ENCODE results near the gene FDX2. TPM values are rescaled to one million over a fixed set of nuclear protein-coding genes. Genes with fewer than 3 reads are reported as not detected.
"Not testable (repeated sequence)": the region's sequence is repeated elsewhere in the genome, so short reads cannot be mapped to it uniquely, and the experiment has no call there.

Gene FDX2
- total RNA-seq, 2 donors from 2014 or later: 14.1 to 18.2 TPM

GRCh38 chr19:10289836-10290356 is 25.9 kb downstream of the FDX2 start, which contains the start of gene ICAM5:
ICAM5 (plus strand) TSS chr19:10289952; CDS start chr19:10290044, 92 bp downstream.
- no peak for ATAC-seq
- intact Hi-C loops (cut with DNase I): no loop called here
- DNase-seq: no peak

GRCh38 chr19:10289167-10289835 is 26.5 kb downstream of the FDX2 start:
- DNase-seq (peak; percentile 65), ATAC-seq (peak in 1 of 2 donors; percentile 6)
- intact Hi-C loops (cut with DNase I): no loop called here

- intact Hi-C loops (cut with DNase I): no loop called here
- DNase-seq (no peak), ATAC-seq (no peak)
These were observed 27.1 kb downstream of the FDX2 start for GRCh38 chr19:10288662-10289166.

GRCh38 chr19:10286803-10287737 is 28.7 kb downstream of the FDX2 start, which contains the start of gene ICAM4:
ICAM4 (plus strand) TSS chr19:10286955; CDS start chr19:10287013, 58 bp downstream.
- DNase-seq: peak; percentile 91
- peak; percentile 70 for ATAC-seq
- intact Hi-C loops (cut with DNase I): no loop called here

GRCh38 chr19:10285393-10285792 is 30.4 kb downstream of the FDX2 start:
- ATAC-seq: no peak

GRCh38 chr19:10284960-10285278 is 30.9 kb downstream of the FDX2 start:
- DNase-seq: no peak
- intact Hi-C loops (cut with DNase I): no loop called here
- ATAC-seq: no peak

More at GRCh38 chr19:10285393-10285792, 30.4 kb downstream of the FDX2 start:
- DNase-seq: no peak
- intact Hi-C loops (cut with DNase I): no loop called here

GRCh38 chr19:10284065-10284959 is 31.5 kb downstream of the FDX2 start:
- DNase-seq (no peak), ATAC-seq (no peak)
- intact Hi-C loops (cut with DNase I): no loop called here

GRCh38 chr19:10283301-10284064 is 32.3 kb downstream of the FDX2 start:
- intact Hi-C loops (cut with DNase I): no loop called here
- DNase-seq: no peak
- no peak for ATAC-seq

GRCh38 chr19:10282043-10282442 is 33.8 kb downstream of the FDX2 start:
- intact Hi-C loops (cut with DNase I); DNase-seq; ATAC-seq: not testable (repeated sequence)

- intact Hi-C loops (cut with DNase I): no loop called here
These were observed 35.9 kb downstream of the FDX2 start for GRCh38 chr19:10279737-10280442.

GRCh38 chr19:10278935-10279334 is 36.9 kb downstream of the FDX2 start:
- intact Hi-C loops (cut with DNase I): no loop called here
- ATAC-seq: no peak
- DNase-seq: no peak

More at GRCh38 chr19:10279737-10280442, 35.9 kb downstream of the FDX2 start:
- ATAC-seq (no peak), DNase-seq (no peak)

- DNase-seq: no peak
- ATAC-seq: no peak
- intact Hi-C loops (cut with DNase I): no loop called here
These were observed 37.8 kb downstream of the FDX2 start for GRCh38 chr19:10277795-10278589.

- intact Hi-C loops (cut with DNase I): loop anchor here in 1 of 2 donors (5.0 kb wide), 1 partner anchor 58 kb away; the partner anchor contains the start of gene RAVER1
These were observed 41.2 kb downstream of the FDX2 start for GRCh38 chr19:10274589-10274988.

GRCh38 chr19:10271543-10272086 is 44.2 kb downstream of the FDX2 start:
- ATAC-seq (no peak), DNase-seq (no peak)
- intact Hi-C loops (cut with DNase I): loop anchor here in 1 of 2 donors (5.0 kb wide), 1 partner anchor 61 kb away; the partner anchor contains the start of gene RAVER1

More at GRCh38 chr19:10274589-10274988, 41.2 kb downstream of the FDX2 start:
- ATAC-seq: no peak
- DNase-seq: no peak

- intact Hi-C loops (cut with DNase I): loop anchor here in 1 of 2 donors (5.0 kb wide), 1 partner anchor 61 kb away; the partner anchor contains the start of gene RAVER1
- DNase-seq (peak; percentile 92), ATAC-seq (peak; percentile 75 to 81)
These were observed 45.0 kb downstream of the FDX2 start, which contains the start of gene ICAM1 for GRCh38 chr19:10270616-10271394. ICAM1 (plus strand) TSS chr19:10271120; CDS start chr19:10271160, 40 bp downstream.

Measured in left cardiac atrium (tissue), 4 donors.